Naive thymus-derived CD4-positive, alpha-beta T cell (primary cell): ENCODE results near the gene VAMP7. TPM values are rescaled to one million over a fixed set of nuclear protein-coding genes. Genes with fewer than 3 reads are reported as not detected.

ENCODE experiments used
- ATAC-seq: fragments of 150-1000 bp; cut with Tn5 transposase; 2 replicates; pipeline ENCODE4 v1.10.0; 2021; ENCODE audit warnings: mild to moderate bottlenecking, moderate library complexity
- CTCF ChIA-PET: fragments of 350-600 bp; sonication (Branson Sonifier 250); formaldehyde crosslinking; loops from one replicate; lab custom pipeline; 2021; ENCODE audit warnings: antibody characterized with exemption; lab: Charles Lee
- POLR2A ChIA-PET: fragments of 350-600 bp; sonication (Branson Sonifier 250); formaldehyde crosslinking; loops from one replicate; lab custom pipeline; 2021; ENCODE audit warnings: antibody characterized with exemption, inconsistent platforms; lab: Charles Lee
- DNase-seq, 9 donors: peaks; one replicate each; pipeline versions ENCODE4 v3.0.0 to v3.0.0-alpha.2; 2020 to 2022; ENCODE audit warnings: mixed read lengths in 1 of 9
- H3K27ac ChIP-seq: one replicate; pipeline ENCODE4 v1.7.0; 2013; ENCODE audit warnings: mild to moderate bottlenecking, low read depth, low read length, moderate library complexity
- H3K27me3 ChIP-seq, 2 donors: one replicate each; pipeline ENCODE4 v1.7.0; 2013; ENCODE audit warnings: low read length in 2 of 2, mild to moderate bottlenecking in 2 of 2, moderate library complexity in 2 of 2; ENCODE audit not compliant: control insufficient read depth in 2 of 2, insufficient read depth in 2 of 2
- H3K36me3 ChIP-seq, 3 experiments: 1 replicate in 2 of 3; 2 replicates in 1 of 3; pipeline ENCODE4 v1.7.0; 2013; ENCODE audit warnings: low read length in 3 of 3, mild to moderate bottlenecking in 3 of 3, moderate library complexity in 1 of 3; ENCODE audit not compliant: insufficient read depth in 3 of 3, control insufficient read depth in 2 of 3
- H3K4me1 ChIP-seq, 2 donors: one replicate each; pipeline ENCODE4 v1.7.0; 2013; ENCODE audit warnings: low read length in 2 of 2, mild to moderate bottlenecking in 2 of 2, moderate library complexity in 1 of 2; ENCODE audit not compliant: control insufficient read depth in 2 of 2, insufficient read depth in 2 of 2
- H3K4me3 ChIP-seq: 2 replicates; pipeline ENCODE4 v1.7.0; 2013; ENCODE audit warnings: mild to moderate bottlenecking, low read length
- H3K9me3 ChIP-seq, 3 experiments: 1 replicate in 2 of 3; 2 replicates in 1 of 3; pipeline ENCODE4 v1.7.0; 2013; ENCODE audit warnings: low read length in 3 of 3; ENCODE audit not compliant: control insufficient read depth in 2 of 3
- H3K27ac Mint-ChIP-seq, 9 donors: one replicate each; pipeline ENCODE4 v1.8.0; 2020 to 2022; ENCODE audit warnings: mixed read lengths in 9 of 9, mild to moderate bottlenecking in 8 of 9, moderate library complexity in 5 of 9, inconsistent platforms in 2 of 9
- H3K27me3 Mint-ChIP-seq, 5 donors: one replicate each; pipeline ENCODE4 v1.8.0; 2021 to 2022; ENCODE audit warnings: mixed read lengths in 5 of 5, mild to moderate bottlenecking in 1 of 5
- H3K36me3 Mint-ChIP-seq, 5 donors: one replicate each; pipeline ENCODE4 v1.8.0; 2020 to 2022; ENCODE audit warnings: mixed read lengths in 5 of 5, mild to moderate bottlenecking in 3 of 5, inconsistent platforms in 1 of 5
- H3K4me1 Mint-ChIP-seq, 7 donors: one replicate each; pipeline ENCODE4 v1.8.0; 2020 to 2022; ENCODE audit warnings: mixed read lengths in 7 of 7, mild to moderate bottlenecking in 3 of 7, inconsistent platforms in 1 of 7
- H3K4me3 Mint-ChIP-seq, 10 donors: one replicate each; pipeline ENCODE4 v1.8.0; 2020 to 2022; ENCODE audit warnings: mild to moderate bottlenecking in 10 of 10, mixed read lengths in 10 of 10, moderate library complexity in 6 of 10, inconsistent platforms in 2 of 10
- H3K9me3 Mint-ChIP-seq, 11 donors: one replicate each; pipeline ENCODE4 v1.8.0; 2020 to 2022; ENCODE audit warnings: mixed read lengths in 11 of 11, mild to moderate bottlenecking in 4 of 11, inconsistent platforms in 1 of 11, moderate library complexity in 1 of 11
- intact Hi-C, 2 donors: fragments of 100-400 bp; cut with micrococcal nuclease; formaldehyde crosslinking; loops; one replicate each; pipeline ENCODE4 v1.15.1; 2023
- polyA plus RNA-seq, 2 donors: library from polyadenylated mRNA; unstranded; fragments of 300-500 nt; fragmentation: Illumina TruSeq; gene quantifications; one replicate each; pipeline ENCODE4 v1.2.3, GENCODE V29; 2021
- total RNA-seq, 6 experiments: library from RNA in 5 of 6; stranded (reverse) in 5 of 6; gene quantifications; 1 replicate in 5 of 6; 2 replicates in 1 of 6; pipeline ENCODE4 v1.2.3 and lab custom pipeline; 2021 to 2026

The VAMP7 gene
- total and polyA plus RNA-seq, 7 experiments from 2014 or later, result 18.5 to 61.2 (median 21.2) TPM

DNA sequence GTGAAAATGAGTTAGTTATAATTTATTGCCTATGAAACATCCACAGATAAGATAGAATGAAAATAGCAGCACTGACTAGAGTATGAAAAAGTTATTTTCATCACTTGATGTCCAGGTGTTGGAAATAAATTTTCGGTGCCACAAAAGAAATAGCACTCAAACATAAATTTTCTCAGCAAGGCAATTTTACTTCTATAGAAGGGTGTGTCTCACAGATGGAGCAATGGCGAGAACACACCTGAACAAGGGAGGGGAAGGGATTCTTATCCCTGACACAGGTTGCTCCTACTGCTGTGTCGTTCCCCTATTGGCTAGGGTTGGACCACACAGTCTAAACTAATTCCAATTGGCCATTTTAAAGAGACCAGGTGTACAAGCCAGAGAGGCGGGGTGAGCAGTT, 13.3 kb upstream of the VAMP7 start:
- no peak for DNase-seq
- Mint-ChIP-seq H3K36me3 (peaks cover 0 to 6% (median 0%) of the 10 kb centered on the region in 5 donors), H3K4me3 (no peak overlapping the region), H3K27ac (no peak overlapping the region), H3K4me1 (peaks cover 0 to 4% (median 0%) of the 10 kb centered on the region in 7 donors), H3K27me3 (peaks cover 0 to 20% (median 6%) of the 10 kb centered on the region in 5 donors), H3K9me3 (peaks cover 2 to 27% (median 11%) of the 10 kb centered on the region in 11 donors)
- POLR2A ChIA-PET, result no interaction called here
- no peaks in the 10 kb centered on the region for H3K9me3 ChIP-seq
- no peaks in the 10 kb centered on the region for H3K36me3 ChIP-seq
- H3K27me3 ChIP-seq, result no peaks in the 10 kb centered on the region
- no peaks in the 10 kb centered on the region for H3K4me1 ChIP-seq
- H3K4me3 ChIP-seq, result no peak overlapping the region
- intact Hi-C loops, result no loop called here
- no peak for ATAC-seq
- CTCF ChIA-PET, result no interaction called here
- no peak overlapping the region for H3K27ac ChIP-seq

DNA sequence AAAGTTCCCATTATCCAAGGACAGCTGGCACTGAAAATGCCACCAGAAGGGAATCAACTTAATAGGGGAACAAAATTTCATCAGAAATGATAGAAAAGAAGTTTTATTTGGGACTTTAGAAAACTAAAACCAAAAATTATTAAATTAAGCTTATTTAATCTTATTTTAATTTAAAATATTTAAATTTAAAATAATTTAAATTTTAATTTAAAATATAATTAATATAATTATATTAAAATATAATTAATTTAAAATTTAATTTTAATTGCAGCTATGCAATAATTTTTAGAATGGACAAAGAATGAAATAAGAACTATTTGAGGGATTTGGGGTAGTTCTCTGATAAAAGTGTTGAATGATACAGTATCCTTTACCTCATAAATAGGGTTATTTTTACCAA, 10.2 kb upstream of the VAMP7 start:
- no peaks in the 10 kb centered on the region for H3K36me3 ChIP-seq
- no peak overlapping the region for H3K4me3 ChIP-seq
- Mint-ChIP-seq H3K27me3 (peaks cover 14 to 25% (median 16%) of the 10 kb centered on the region in 5 donors), H3K27ac (no peak overlapping the region), H3K4me1 (peaks cover 0 to 5% (median 4%) of the 10 kb centered on the region in 7 donors), H3K4me3 (no peak overlapping the region), H3K9me3 (peaks cover 2 to 27% (median 10%) of the 10 kb centered on the region in 11 donors), H3K36me3 (peaks cover 0 to 6% (median 0%) of the 10 kb centered on the region in 5 donors)
- ChIA-PET CTCF (no interaction called here), POLR2A (no interaction called here)
- intact Hi-C loops, result no loop called here
- no peak overlapping the region for H3K27ac ChIP-seq
- no peaks in the 10 kb centered on the region for H3K4me1 ChIP-seq
- DNase-seq (no peak), ATAC-seq (no peak)
- H3K9me3 ChIP-seq, result no peaks in the 10 kb centered on the region
- H3K27me3 ChIP-seq, result peaks cover 0 to 4% of the 10 kb centered on the region in 2 donors

DNA sequence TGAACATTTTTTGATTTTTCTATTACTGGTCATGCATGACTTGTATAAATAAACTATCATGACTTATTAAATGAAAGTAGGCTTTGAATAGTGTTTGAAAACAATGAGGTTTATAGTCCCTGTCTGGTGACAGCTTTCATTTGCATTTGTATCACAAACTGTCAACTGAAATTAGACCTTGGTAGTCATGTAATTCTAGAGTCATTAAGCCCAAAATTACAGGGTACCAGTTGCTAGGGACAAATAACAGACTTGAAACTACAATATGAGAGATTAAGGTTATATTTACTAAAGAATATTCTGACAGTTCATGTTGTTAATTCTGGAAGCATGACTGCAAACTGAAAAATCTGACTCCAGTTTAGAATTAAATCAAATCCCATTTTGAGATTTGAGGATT, 9.2 kb upstream of the VAMP7 start:
- ChIA-PET CTCF (no interaction called here), POLR2A (no interaction called here)
- H3K4me1 ChIP-seq, result no peaks in the 10 kb centered on the region
- no peak overlapping the region for H3K27ac ChIP-seq
- Mint-ChIP-seq H3K27ac (no peak overlapping the region), H3K36me3 (peaks cover 0 to 6% (median 0%) of the 10 kb centered on the region in 5 donors), H3K27me3 (peaks cover 14 to 26% (median 19%) of the 10 kb centered on the region in 5 donors), H3K4me3 (no peak overlapping the region), H3K4me1 (peaks cover 0 to 7% (median 4%) of the 10 kb centered on the region in 7 donors), H3K9me3 (peaks cover 2 to 26% (median 10%) of the 10 kb centered on the region in 11 donors)
- H3K9me3 ChIP-seq, result no peaks in the 10 kb centered on the region
- intact Hi-C loops, result no loop called here
- peaks cover 0 to 4% of the 10 kb centered on the region in 2 donors for H3K27me3 ChIP-seq
- no peaks in the 10 kb centered on the region for H3K36me3 ChIP-seq
- ATAC-seq (no peak), DNase-seq (no peak)
- no peak overlapping the region for H3K4me3 ChIP-seq

DNA sequence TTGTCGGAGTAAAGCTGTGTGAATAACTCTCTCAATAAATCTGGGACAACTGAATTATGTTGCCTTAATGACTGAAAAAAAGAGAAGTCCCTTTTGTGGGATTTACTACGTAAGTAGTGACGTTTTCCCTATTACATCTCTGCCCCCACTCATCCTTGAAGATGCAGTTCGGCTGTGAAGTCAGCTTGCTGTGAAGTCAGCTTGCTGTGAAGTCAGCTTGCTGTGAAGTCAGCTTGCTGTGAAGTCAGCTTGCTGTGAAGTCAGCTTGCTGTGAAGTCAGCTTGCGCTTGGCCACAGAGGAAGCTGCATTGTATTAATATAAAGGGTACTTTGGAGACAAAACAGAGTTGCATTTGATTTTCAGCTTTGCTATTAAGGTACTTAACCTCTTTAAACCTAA, 8.0 kb upstream of the VAMP7 start:
- Mint-ChIP-seq H3K4me1 (peaks cover 0 to 8% (median 4%) of the 10 kb centered on the region in 7 donors), H3K9me3 (peaks cover 2 to 13% (median 5%) of the 10 kb centered on the region in 11 donors), H3K27me3 (peaks cover 14 to 28% (median 22%) of the 10 kb centered on the region in 5 donors), H3K27ac (no peak overlapping the region), H3K4me3 (no peak overlapping the region), H3K36me3 (peaks cover 0 to 1% (median 0%) of the 10 kb centered on the region in 5 donors)
- DNase-seq, result peak in 2 of 9 donors; percentile 10 to 12
- intact Hi-C loops, result no loop called here
- peaks cover 0 to 4% of the 10 kb centered on the region in 2 donors for H3K27me3 ChIP-seq
- no peaks in the 10 kb centered on the region for H3K36me3 ChIP-seq
- no peak for ATAC-seq
- no peak overlapping the region for H3K4me3 ChIP-seq
- CTCF ChIA-PET, result no interaction called here
- H3K9me3 ChIP-seq, result no peaks in the 10 kb centered on the region
- POLR2A ChIA-PET, result no interaction called here
- H3K4me1 ChIP-seq, result no peaks in the 10 kb centered on the region
- H3K27ac ChIP-seq, result no peak overlapping the region

DNA sequence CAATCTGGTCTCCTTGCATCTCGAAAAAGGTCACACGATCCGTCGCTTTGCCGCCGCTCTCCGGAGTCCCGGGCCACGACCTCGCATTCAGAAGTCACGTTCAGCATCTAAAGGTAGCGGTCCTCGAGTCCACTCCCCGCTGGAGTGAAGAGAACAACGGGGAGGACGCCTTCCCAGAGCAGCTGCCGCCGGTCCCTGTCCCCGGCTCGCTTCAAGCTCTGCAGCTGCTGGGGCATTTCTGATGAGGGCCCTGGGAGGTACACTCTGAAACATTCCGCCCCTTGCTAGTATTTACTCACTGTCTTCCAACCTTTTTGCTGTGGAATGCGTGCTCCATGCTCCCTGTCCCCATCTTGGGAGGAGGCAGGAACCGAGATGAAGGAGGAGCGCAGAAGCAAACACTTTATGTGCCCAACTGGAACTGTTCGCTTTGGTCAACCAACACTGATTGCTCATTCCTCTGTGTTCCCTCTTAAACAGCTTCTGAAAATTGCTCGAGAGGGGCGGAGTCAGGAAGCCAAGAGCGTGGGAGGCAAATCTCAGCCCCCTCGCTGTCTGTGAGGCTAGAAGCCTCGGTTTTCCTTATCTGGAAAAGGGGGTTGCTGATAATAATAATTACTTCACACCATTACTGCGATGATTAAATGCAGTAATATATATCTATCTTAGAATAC, 6.4 kb upstream of the VAMP7 start:
- H3K27ac Mint-ChIP-seq, result no peak overlapping the region
- peaks cover 0 to 7% (median 4%) of the 10 kb centered on the region in 7 donors for H3K4me1 Mint-ChIP-seq
- intact Hi-C loops, result no loop called here
- peaks cover 0 to 5% (median 0%) of the 10 kb centered on the region in 11 donors for H3K9me3 Mint-ChIP-seq
- Histone ChIP-seq H3K36me3 (no peaks in the 10 kb centered on the region), H3K9me3 (no peaks in the 10 kb centered on the region), H3K27ac (no peak overlapping the region), H3K27me3 (peaks cover 0 to 4% of the 10 kb centered on the region in 2 donors), H3K4me3 (no peak overlapping the region), H3K4me1 (no peaks in the 10 kb centered on the region)
- peaks cover 14 to 28% (median 22%) of the 10 kb centered on the region in 5 donors for H3K27me3 Mint-ChIP-seq
- DNase-seq (no peak), ATAC-seq (no peak)
- no peaks in the 10 kb centered on the region for H3K36me3 Mint-ChIP-seq
- ChIA-PET POLR2A (no interaction called here), CTCF (no interaction called here)
- H3K4me3 Mint-ChIP-seq, result peak overlapping the region in 6 of 10 donors; percentile 23 to 73 (median 58)

DNA sequence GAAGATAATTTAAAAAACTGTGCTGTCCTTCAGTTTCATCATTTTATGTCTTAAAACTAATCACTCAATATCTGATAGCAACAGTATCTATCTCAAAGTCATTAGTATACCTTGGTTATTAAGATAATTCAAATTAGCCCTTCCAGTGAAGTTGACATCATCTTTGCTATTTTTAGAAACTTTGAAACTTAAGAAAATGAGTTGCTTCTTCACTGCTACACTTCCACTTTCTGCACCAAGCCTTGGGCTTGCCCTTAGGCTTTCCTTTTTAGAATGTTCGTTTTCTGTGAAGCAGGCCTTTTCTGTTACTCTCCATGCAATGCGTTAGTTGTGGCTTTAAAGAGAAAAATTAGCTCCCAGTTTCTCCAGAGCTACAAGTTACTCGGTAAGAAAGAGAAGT, 4.4 kb upstream of the VAMP7 start:
- no peaks in the 10 kb centered on the region for H3K4me1 ChIP-seq
- ATAC-seq, result no peak
- ChIA-PET CTCF (no interaction called here), POLR2A (no interaction called here)
- no peak for DNase-seq
- no peak overlapping the region for H3K4me3 ChIP-seq
- Mint-ChIP-seq H3K36me3 (no peaks in the 10 kb centered on the region), H3K4me3 (no peak overlapping the region), H3K4me1 (peaks cover 0 to 9% (median 5%) of the 10 kb centered on the region in 7 donors), H3K27ac (no peak overlapping the region), H3K9me3 (peaks cover 0 to 5% (median 0%) of the 10 kb centered on the region in 11 donors), H3K27me3 (peaks cover 14 to 28% (median 19%) of the 10 kb centered on the region in 5 donors)
- peaks cover 0 to 4% of the 10 kb centered on the region in 2 donors for H3K27me3 ChIP-seq
- H3K36me3 ChIP-seq, result no peaks in the 10 kb centered on the region
- intact Hi-C loops, result no loop called here
- no peak overlapping the region for H3K27ac ChIP-seq
- no peaks in the 10 kb centered on the region for H3K9me3 ChIP-seq

DNA sequence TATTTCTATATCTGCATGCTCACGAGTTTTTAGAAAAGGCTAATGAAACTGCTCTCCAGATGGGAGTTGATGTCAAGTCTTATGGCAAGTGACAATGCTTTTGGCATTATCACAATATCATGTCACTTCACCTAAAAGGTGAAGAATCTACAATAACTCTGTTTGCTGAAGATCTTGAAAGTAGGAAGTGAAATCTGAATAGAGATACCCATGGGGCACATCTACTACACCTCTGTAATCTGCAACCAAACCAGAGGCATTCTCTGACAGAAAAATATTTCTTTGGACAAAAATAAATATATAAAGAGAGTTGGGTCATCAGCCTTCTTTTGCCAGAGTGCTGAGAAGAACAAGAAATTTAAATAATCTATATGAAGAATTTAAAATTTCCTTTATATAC, 3.9 kb upstream of the VAMP7 start:
- no peak overlapping the region for H3K27ac Mint-ChIP-seq
- Histone ChIP-seq H3K36me3 (no peaks in the 10 kb centered on the region), H3K9me3 (no peaks in the 10 kb centered on the region), H3K4me3 (no peak overlapping the region), H3K27ac (no peak overlapping the region), H3K4me1 (peaks cover 0 to 3% of the 10 kb centered on the region in 2 donors), H3K27me3 (peaks cover 0 to 4% of the 10 kb centered on the region in 2 donors)
- intact Hi-C loops, result no loop called here
- peaks cover 0 to 7% (median 0%) of the 10 kb centered on the region in 11 donors for H3K9me3 Mint-ChIP-seq
- peaks cover 14 to 28% (median 19%) of the 10 kb centered on the region in 5 donors for H3K27me3 Mint-ChIP-seq
- no peaks in the 10 kb centered on the region for H3K36me3 Mint-ChIP-seq
- POLR2A ChIA-PET, result no interaction called here
- no peak overlapping the region for H3K4me3 Mint-ChIP-seq
- DNase-seq, result no peak
- CTCF ChIA-PET, result no interaction called here
- H3K4me1 Mint-ChIP-seq, result peaks cover 0 to 15% (median 11%) of the 10 kb centered on the region in 7 donors
- no peak for ATAC-seq
